Ishikawa (cell line): Measurements from ENCODE around the gene HOXC13.

Experiments
- CEBPB ChIP-seq: IDR thresholded peaks from 2 replicates; pipeline ENCODE4 v1.6.1; 2012
- CREB1 ChIP-seq: IDR thresholded peaks from 2 replicates; pipeline ENCODE4 v1.6.1; 2012; ENCODE audit warnings: low read depth
- EGR1 ChIP-seq: IDR thresholded peaks from 2 replicates; pipeline ENCODE4 v1.6.1; 2012
- EP300 ChIP-seq: IDR thresholded peaks from 2 replicates; pipeline ENCODE4 v1.6.1; 2012; ENCODE audit warnings: borderline replicate concordance
- FOXM1 ChIP-seq: IDR thresholded peaks from 2 replicates; pipeline ENCODE4 v1.6.1; 2012; ENCODE audit warnings: low read depth, borderline replicate concordance
- NFIC ChIP-seq: IDR thresholded peaks from 2 replicates; pipeline ENCODE4 v1.6.1; 2012
- RAD21 ChIP-seq: IDR thresholded peaks from 2 replicates; pipeline ENCODE4 v1.6.1; 2012; ENCODE audit warnings: low read depth
- TAF1 ChIP-seq: IDR thresholded peaks from 2 replicates; pipeline ENCODE4 v1.6.1; 2012; ENCODE audit warnings: low read depth, mild to moderate bottlenecking
- TCF12 ChIP-seq: IDR thresholded peaks from 2 replicates; pipeline ENCODE4 v1.6.1; 2012; ENCODE audit warnings: low read depth
- TEAD4 ChIP-seq: IDR thresholded peaks from 2 replicates; pipeline ENCODE4 v1.6.1; 2012
- YY1 ChIP-seq: IDR thresholded peaks from 2 replicates; pipeline ENCODE4 v1.6.1; 2012; ENCODE audit warnings: low read depth
- ZBTB7A ChIP-seq: IDR thresholded peaks from 2 replicates; pipeline ENCODE4 v1.6.1; 2012; ENCODE audit warnings: low read depth
- TF ChIP-seq, protein P1 (sequence below): IDR thresholded peaks from 2 replicates; pipeline ENCODE4 v1.6.1; 2012
- TF ChIP-seq, protein P2 (sequence below): IDR thresholded peaks from 2 replicates; pipeline ENCODE4 v1.6.1; 2012; ENCODE audit warnings: low read depth, mild to moderate bottlenecking
- TF ChIP-seq, protein P3 (sequence below): IDR thresholded peaks from 2 replicates; pipeline ENCODE4 v1.6.1; 2012

HOXC13 gene

DNA sequence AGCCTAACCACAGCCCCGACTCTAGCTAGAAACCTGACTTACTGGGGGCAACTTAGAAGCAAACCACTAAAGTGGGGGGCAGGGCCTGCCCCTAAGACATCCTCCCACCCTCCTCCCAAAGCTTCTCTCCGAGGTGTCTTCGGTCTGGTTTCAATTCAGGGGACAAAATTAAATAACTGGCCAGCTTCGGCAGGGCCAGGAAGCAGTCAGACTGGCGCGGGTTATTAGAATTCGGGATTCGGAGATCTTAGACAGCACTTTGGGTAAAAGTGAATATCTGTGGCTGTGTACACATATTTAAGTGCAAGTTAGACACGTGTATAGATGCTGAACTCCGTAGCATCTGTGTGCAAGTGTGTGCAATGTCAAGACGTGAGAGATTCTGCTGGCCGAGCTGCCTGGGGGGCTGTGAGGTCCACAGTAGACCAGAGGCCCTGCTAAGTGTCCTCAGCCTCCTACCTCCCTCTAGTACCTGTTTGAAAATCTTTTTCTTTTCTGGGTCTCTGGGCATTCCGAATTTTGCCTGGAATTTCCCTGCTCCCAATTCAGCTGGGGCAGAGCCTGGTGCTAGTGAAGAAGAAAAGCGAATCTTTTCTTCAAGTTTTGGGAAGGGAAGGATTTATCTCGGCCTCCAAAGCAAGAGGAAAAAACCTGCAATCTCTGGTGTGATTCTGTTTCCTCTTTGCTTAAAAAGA, 42.3 kb downstream of the HOXC13 start:
- no peak for TF ChIP-seq ZBTB7A
- TF ChIP-seq, protein P1, sequence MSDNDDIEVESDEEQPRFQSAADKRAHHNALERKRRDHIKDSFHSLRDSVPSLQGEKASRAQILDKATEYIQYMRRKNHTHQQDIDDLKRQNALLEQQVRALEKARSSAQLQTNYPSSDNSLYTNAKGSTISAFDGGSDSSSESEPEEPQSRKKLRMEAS = no peak
- no peak for TF ChIP-seq CEBPB
- TF ChIP-seq RAD21 = no peak
- TF ChIP-seq, protein P2, sequence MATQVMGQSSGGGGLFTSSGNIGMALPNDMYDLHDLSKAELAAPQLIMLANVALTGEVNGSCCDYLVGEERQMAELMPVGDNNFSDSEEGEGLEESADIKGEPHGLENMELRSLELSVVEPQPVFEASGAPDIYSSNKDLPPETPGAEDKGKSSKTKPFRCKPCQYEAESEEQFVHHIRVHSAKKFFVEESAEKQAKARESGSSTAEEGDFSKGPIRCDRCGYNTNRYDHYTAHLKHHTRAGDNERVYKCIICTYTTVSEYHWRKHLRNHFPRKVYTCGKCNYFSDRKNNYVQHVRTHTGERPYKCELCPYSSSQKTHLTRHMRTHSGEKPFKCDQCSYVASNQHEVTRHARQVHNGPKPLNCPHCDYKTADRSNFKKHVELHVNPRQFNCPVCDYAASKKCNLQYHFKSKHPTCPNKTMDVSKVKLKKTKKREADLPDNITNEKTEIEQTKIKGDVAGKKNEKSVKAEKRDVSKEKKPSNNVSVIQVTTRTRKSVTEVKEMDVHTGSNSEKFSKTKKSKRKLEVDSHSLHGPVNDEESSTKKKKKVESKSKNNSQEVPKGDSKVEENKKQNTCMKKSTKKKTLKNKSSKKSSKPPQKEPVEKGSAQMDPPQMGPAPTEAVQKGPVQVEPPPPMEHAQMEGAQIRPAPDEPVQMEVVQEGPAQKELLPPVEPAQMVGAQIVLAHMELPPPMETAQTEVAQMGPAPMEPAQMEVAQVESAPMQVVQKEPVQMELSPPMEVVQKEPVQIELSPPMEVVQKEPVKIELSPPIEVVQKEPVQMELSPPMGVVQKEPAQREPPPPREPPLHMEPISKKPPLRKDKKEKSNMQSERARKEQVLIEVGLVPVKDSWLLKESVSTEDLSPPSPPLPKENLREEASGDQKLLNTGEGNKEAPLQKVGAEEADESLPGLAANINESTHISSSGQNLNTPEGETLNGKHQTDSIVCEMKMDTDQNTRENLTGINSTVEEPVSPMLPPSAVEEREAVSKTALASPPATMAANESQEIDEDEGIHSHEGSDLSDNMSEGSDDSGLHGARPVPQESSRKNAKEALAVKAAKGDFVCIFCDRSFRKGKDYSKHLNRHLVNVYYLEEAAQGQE = no peak
- no peak for TF ChIP-seq CREB1
- no peak for TF ChIP-seq TAF1
- TF ChIP-seq YY1 = no peak
- no peak for TF ChIP-seq EGR1

DNA sequence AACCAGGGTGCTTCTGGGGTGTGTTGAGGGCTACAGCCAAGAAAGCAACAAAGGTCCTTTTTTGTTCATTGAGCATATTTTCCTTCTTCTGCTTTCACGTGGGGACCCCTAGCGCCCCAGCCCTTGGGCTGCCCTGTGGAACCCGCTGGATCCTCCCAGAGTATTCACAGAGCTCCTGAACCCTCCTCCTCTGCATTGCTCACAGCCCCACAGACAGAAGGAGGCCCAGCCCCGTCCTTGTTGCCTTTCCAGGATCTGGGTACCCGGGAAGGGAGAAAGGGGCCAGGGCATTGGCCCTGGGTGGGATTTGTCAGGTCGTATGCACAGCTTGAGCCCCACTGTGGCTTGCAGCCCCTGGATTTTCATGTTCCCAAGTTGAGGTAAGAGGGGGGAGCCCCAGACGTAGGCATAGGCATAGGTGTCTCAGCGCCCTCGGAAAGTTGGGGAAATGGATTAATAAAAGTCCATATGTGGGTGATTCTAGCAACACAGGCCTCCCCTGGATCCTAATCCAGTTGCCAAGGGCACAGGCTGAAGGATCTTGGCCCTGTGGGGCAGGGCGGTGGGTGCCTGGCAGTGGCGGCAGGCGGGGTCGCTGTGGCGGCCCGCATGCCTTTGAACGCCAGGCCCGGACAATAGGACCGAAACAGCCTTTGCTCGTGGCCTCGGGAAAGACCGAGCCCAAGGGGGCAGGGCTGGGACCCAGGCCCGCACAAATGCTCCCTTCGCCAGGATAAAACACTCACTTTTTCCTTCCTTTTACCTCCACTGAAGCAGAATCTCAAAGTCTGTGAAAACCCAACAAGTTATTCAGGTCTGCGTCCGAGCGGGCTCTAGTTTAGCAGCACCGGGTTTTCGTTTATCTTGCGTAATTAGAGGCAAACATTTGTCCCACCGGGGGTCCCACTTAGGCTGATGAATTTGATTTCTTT, 43.3 kb downstream of the HOXC13 start:
- TF ChIP-seq YY1 = no peak
- TF ChIP-seq, protein P2 = no peak
- no peak for TF ChIP-seq EP300
- no peak for TF ChIP-seq TEAD4
- TF ChIP-seq EGR1 = no peak
- TF ChIP-seq ZBTB7A = no peak
- no peak for TF ChIP-seq CREB1
- TF ChIP-seq, protein P3, sequence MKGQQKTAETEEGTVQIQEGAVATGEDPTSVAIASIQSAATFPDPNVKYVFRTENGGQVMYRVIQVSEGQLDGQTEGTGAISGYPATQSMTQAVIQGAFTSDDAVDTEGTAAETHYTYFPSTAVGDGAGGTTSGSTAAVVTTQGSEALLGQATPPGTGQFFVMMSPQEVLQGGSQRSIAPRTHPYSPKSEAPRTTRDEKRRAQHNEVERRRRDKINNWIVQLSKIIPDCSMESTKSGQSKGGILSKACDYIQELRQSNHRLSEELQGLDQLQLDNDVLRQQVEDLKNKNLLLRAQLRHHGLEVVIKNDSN = no peak
- no peak for TF ChIP-seq TCF12
- no peak for TF ChIP-seq TAF1
- no peak for TF ChIP-seq FOXM1
- no peak for TF ChIP-seq CEBPB
- TF ChIP-seq, protein P1 = no peak
- no peak for TF ChIP-seq NFIC
- TF ChIP-seq RAD21 = no peak

DNA sequence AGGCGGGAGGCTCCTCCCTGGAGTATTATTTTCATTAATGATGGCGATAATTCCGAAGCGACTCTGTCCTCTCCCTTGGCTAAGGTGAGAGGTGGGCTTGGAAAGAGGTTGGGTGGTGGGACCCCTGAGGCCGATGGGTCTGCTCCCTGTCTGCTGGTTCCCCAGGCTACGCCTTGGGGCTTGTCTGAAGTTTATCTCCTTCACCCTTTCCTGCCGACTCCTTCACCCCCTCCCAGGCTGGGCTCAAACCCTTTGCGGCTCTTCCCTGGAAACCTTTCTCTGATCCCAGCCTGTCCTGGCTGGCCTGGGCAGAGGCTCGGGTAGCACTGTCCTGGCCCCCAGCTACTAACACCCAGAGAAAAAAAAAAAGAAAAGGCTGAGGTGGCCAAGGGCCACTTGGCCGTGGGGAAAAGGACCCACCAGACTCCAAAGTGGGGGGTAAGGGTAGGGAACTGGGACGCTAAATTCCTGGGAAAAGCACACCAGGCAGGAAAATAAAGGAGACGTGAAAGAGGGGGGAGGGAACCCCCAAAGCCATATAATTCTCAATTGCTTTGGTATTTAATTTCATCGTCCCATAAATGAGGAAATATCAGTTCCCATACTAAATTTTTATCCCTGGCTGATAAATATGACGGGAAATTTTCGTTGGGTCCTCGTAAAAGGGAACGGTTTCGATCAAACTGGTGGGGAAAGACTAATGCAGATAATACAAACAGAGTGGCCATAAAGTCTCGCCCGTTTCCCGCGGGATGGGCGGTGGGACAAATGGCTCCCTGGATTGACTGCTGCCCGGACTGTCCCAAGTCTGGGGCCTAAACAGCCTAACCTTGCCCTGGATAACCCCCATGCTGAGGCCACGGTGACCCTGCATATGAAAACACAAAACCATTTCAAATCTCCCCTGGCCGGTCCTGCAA, 44.3 kb downstream of the HOXC13 start:
- TF ChIP-seq EP300 (no peak), TAF1 (no peak), NFIC (no peak), TCF12 (no peak), FOXM1 (no peak), TEAD4 (no peak), CEBPB (no peak), CREB1 (no peak), ZBTB7A (no peak), EGR1 (no peak), RAD21 (no peak), YY1 (no peak)
- TF ChIP-seq, protein P3 = no peak
- TF ChIP-seq, protein P1 = no peak
- TF ChIP-seq, protein P2 = no peak
